Mononuclear cell (primary cell): ENCODE measurements around the gene UNC13B. TPM values are rescaled to one million over a fixed set of nuclear protein-coding genes. Genes with fewer than 3 reads are reported as not detected.

Experiments
- H3K27me3 ChIP-seq: 2 replicates; pipeline ENCODE4 v1.6.0; 2011; ENCODE audit warnings: low read length, control low read depth; ENCODE audit not compliant: insufficient read depth
- H3K4me1 ChIP-seq: 2 replicates; pipeline ENCODE4 v1.5.1; 2011; ENCODE audit warnings: mild to moderate bottlenecking, low read length, control low read depth; ENCODE audit not compliant: insufficient read depth
- H3K4me3 ChIP-seq: 2 replicates; pipeline ENCODE4 v1.5.1; 2011; ENCODE audit warnings: mild to moderate bottlenecking, low read length, moderate library complexity
- H3K9me3 ChIP-seq: 2 replicates; pipeline ENCODE4 v1.5.1; 2011; ENCODE audit warnings: low read depth, mild to moderate bottlenecking, control low read depth, low read length
- total RNA-seq: library from RNA; depleted of rRNA; stranded (reverse); fragments of >200 nt; gene quantifications from one replicate; pipeline ENCODE4 v1.2.3, GENCODE V29; 2012

Gene UNC13B
- total RNA-seq, 1 donor: 0.31 TPM

- H3K4me1 ChIP-seq: no peaks in the 10 kb centered on the region
- no peaks in the 10 kb centered on the region for H3K9me3 ChIP-seq
These were observed 208.4 kb downstream of the UNC13B start for GRCh38 chr9:35370241-35370640.

GRCh38 chr9:35374436-35374835, 212.6 kb downstream of the UNC13B start:
- H3K4me3 ChIP-seq: no peak overlapping the region
- H3K27me3 ChIP-seq: no peaks in the 10 kb centered on the region
- H3K4me1 ChIP-seq: no peaks in the 10 kb centered on the region
- H3K9me3 ChIP-seq: no peaks in the 10 kb centered on the region

More at GRCh38 chr9:35370241-35370640, 208.4 kb downstream of the UNC13B start:
- H3K4me3 ChIP-seq: no peak overlapping the region
- H3K27me3 ChIP-seq: no peaks in the 10 kb centered on the region

GRCh38 chr9:35374910-35375309, 213.1 kb downstream of the UNC13B start:
- Histone ChIP-seq H3K9me3 (no peaks in the 10 kb centered on the region), H3K4me1 (no peaks in the 10 kb centered on the region), H3K4me3 (no peak overlapping the region), H3K27me3 (no peaks in the 10 kb centered on the region)

GRCh38 chr9:35380039-35380438, 218.2 kb downstream of the UNC13B start:
- no peaks in the 10 kb centered on the region for H3K4me1 ChIP-seq
- no peaks in the 10 kb centered on the region for H3K9me3 ChIP-seq
- H3K27me3 ChIP-seq: no peaks in the 10 kb centered on the region
- no peak overlapping the region for H3K4me3 ChIP-seq

- Histone ChIP-seq H3K4me3 (no peak overlapping the region), H3K9me3 (no peaks in the 10 kb centered on the region), H3K4me1 (no peaks in the 10 kb centered on the region), H3K27me3 (no peaks in the 10 kb centered on the region)
These were observed 218.8 kb downstream of the UNC13B start for GRCh38 chr9:35380619-35381018.

GRCh38 chr9:35385042-35385441, 223.2 kb downstream of the UNC13B start:
- Histone ChIP-seq H3K9me3 (no peaks in the 10 kb centered on the region), H3K4me3 (no peak overlapping the region), H3K4me1 (no peaks in the 10 kb centered on the region), H3K27me3 (no peaks in the 10 kb centered on the region)

GRCh38 chr9:35395076-35395705, 233.4 kb downstream of the UNC13B start:
- H3K27me3 ChIP-seq: no peaks in the 10 kb centered on the region
- H3K9me3 ChIP-seq: no peaks in the 10 kb centered on the region
- no peak overlapping the region for H3K4me3 ChIP-seq
- H3K4me1 ChIP-seq: no peaks in the 10 kb centered on the region

GRCh38 chr9:35395706-35396101, 233.9 kb downstream of the UNC13B start:
- H3K27me3 ChIP-seq: no peaks in the 10 kb centered on the region
- H3K9me3 ChIP-seq: no peaks in the 10 kb centered on the region
- H3K4me1 ChIP-seq: no peaks in the 10 kb centered on the region
- H3K4me3 ChIP-seq: no peak overlapping the region

GRCh38 chr9:35396560-35397215, 234.9 kb downstream of the UNC13B start:
- H3K27me3 ChIP-seq: no peaks in the 10 kb centered on the region
- H3K4me1 ChIP-seq: no peaks in the 10 kb centered on the region
- H3K9me3 ChIP-seq: no peaks in the 10 kb centered on the region
- H3K4me3 ChIP-seq: no peak overlapping the region

- Histone ChIP-seq H3K4me3 (no peak overlapping the region), H3K4me1 (no peaks in the 10 kb centered on the region), H3K27me3 (no peaks in the 10 kb centered on the region), H3K9me3 (no peaks in the 10 kb centered on the region)
These were observed 235.4 kb downstream of the UNC13B start for GRCh38 chr9:35397216-35397698.

- no peaks in the 10 kb centered on the region for H3K9me3 ChIP-seq
- H3K4me1 ChIP-seq: no peaks in the 10 kb centered on the region
- H3K4me3 ChIP-seq: no peak overlapping the region
- no peaks in the 10 kb centered on the region for H3K27me3 ChIP-seq
These were observed 236.1 kb downstream of the UNC13B start for GRCh38 chr9:35397923-35398322.

- Histone ChIP-seq H3K4me3 (no peak overlapping the region), H3K9me3 (no peaks in the 10 kb centered on the region), H3K4me1 (no peaks in the 10 kb centered on the region), H3K27me3 (no peaks in the 10 kb centered on the region)
These were observed 237.0 kb downstream of the UNC13B start for GRCh38 chr9:35398651-35399335.

GRCh38 chr9:35404865-35405264, 243.1 kb downstream of the UNC13B start:
- no peaks in the 10 kb centered on the region for H3K9me3 ChIP-seq
- H3K4me1 ChIP-seq: peaks cover 4% of the 10 kb centered on the region
- peaks cover 6% of the 10 kb centered on the region for H3K27me3 ChIP-seq
- no peak overlapping the region for H3K4me3 ChIP-seq

GRCh38 chr9:35406183-35406959, 244.6 kb downstream of the UNC13B start:
- H3K4me3 ChIP-seq: no peak overlapping the region
- peaks cover 6% of the 10 kb centered on the region for H3K27me3 ChIP-seq
- peaks cover 4% of the 10 kb centered on the region for H3K4me1 ChIP-seq
- H3K9me3 ChIP-seq: no peaks in the 10 kb centered on the region

- Histone ChIP-seq H3K4me3 (no peak overlapping the region), H3K4me1 (peaks cover 4% of the 10 kb centered on the region), H3K27me3 (peaks cover 11% of the 10 kb centered on the region), H3K9me3 (no peaks in the 10 kb centered on the region)
These were observed 246.0 kb downstream of the UNC13B start for GRCh38 chr9:35407846-35408245.
